Fibroblast of upper back skin (primary cell): ENCODE data around the gene IRF2.

Source experiments
- DNase-seq: peaks from one replicate; pipeline ENCODE4 v3.0.0-alpha.2; 2013

Gene IRF2

GRCh38 chr4:184428787-184429186 lies 45.6 kb downstream of the IRF2 start:
- DNase-seq: no peak

DNA sequence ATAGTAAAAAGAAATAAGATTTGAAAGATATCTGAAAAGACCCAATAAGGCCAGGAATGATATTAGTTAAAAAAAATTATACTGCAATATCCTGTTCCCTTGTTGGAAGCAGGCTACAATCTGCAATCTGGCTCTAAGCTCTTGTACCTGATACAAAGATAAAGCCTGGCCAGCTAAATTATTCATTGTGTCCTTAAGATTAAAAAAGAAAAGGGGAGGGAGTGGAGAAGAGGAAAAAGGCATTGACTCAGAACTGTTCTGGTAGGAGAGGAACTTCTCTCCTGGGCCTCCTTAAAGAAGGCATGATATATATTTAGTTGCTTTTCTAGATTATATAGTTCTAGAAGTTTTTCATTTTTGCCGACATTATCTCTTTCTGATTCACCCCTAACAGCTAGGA lies 46.7 kb downstream of the IRF2 start:
- DNase-seq: no peak

- no peak for DNase-seq
These were observed 47.3 kb downstream of the IRF2 start for GRCh38 chr4:184427093-184427492.

DNA sequence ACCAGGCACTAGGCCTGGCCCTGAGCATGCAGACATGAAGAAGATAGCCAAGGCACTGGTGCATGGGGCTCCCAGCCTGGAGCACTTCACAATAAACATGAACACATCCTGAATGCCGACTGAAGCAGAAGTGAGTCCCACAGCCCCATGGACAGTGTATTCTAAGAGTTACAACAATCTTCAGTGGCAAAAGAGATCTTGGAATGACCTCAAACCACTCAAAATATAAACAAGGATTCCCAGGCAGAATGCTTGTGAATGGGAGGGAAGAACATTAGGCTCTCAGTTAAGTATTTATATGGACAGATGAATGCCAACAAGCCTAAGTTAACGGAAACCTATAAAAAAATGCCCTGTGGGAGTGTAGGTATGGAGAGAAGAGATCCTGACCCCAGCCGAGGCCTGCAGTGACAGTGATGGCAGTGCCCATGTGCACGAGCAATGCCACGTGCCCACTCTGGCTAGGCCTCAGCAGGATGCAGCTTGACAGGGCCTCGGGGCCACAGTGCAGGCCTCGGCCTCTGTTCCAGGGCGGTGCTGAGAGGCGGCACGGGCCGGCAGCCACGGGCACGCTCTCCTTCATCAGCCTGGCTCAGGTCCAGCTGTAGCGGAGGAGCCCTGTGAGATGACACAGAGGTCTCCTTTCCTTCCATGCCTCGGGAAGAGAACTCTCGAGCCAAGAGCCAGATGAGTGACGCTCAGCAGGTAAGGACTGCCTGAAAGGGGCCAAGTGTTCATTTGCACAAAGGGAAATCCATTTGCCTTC lies 49.2 kb downstream of the IRF2 start:
- DNase-seq: no peak

DNA sequence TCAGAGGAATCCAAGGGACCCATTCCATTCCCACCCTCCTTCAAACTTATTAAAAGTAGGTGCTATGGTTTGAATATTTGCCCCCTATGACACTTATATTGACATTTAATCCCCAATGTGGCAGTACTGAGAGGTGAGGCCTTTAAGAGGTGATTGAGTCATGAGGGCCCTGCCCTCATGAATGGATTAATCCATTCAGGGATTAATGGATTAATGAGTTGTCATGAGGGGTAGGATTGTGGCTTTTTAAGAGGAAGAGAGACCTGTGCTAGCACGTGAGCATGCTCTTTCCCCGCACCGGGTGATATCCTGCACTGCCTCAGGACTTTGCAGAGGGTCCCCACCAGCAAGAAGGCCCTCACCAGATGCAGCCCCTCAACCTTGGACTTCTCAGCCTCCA lies 50.1 kb downstream of the IRF2 start:
- no peak for DNase-seq

GRCh38 chr4:184423003-184423686 lies 51.2 kb downstream of the IRF2 start:
- no peak for DNase-seq

- DNase-seq: no peak
These were observed 52.0 kb downstream of the IRF2 start for GRCh38 chr4:184422378-184422777.

DNA sequence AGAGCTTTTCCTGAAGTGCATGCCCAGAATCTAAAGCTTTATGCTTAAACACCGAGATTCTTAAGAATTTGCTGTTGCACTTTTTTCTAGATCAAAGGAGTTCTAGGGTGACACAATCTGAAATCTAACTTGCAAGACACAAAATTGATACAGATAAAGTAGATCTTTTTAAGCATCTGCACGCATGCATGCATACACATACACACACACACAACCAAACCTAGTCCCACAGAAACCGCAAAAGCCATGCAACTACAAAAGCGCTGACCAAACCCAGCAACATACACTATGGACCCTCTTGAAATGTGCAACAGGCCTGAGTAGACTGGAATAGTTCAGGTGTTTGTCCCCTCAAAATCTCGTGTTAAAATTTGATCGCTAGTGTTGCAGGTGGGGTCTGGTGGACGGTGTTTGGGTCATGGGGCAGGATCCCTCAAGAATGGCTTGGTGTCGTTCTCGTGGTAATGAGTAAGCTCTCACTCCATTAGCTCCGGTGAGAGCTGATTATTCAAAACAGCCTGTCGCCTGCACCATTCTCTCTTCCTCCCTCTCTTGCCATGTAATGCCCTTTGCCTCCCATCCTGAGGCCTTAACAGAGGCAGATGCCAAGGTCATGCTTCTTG lies 52.7 kb downstream of the IRF2 start:
- no peak for DNase-seq

DNA sequence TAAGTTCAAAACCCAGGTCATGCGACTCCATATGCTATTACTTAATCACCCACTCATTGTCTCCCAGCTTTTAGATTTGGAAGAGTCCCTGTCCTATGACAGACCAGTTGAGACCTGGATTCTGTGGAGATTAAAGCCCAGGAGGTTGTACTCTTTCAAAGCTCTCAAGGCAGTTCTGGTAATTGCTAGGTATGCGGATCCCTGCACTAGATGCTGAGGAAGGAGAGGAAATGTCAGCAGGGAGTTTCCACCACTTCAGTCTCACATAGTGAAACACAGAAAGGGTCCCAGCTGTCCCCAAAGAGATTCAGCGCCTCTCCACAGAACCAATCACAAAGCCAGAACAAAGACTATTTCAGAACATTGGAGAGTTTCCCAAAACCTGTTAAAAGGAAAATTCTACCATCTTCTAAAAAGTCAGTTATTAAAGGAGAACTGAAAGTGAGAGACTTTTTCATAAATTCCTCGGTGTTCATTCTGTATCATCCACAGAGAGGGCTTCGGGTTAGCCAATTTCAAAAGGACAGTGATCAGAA lies 53.4 kb downstream of the IRF2 start:
- no peak for DNase-seq

GRCh38 chr4:184420402-184420801 lies 53.9 kb downstream of the IRF2 start:
- DNase-seq: no peak

- no peak for DNase-seq
These were observed 54.4 kb downstream of the IRF2 start for GRCh38 chr4:184419976-184420375.

DNA sequence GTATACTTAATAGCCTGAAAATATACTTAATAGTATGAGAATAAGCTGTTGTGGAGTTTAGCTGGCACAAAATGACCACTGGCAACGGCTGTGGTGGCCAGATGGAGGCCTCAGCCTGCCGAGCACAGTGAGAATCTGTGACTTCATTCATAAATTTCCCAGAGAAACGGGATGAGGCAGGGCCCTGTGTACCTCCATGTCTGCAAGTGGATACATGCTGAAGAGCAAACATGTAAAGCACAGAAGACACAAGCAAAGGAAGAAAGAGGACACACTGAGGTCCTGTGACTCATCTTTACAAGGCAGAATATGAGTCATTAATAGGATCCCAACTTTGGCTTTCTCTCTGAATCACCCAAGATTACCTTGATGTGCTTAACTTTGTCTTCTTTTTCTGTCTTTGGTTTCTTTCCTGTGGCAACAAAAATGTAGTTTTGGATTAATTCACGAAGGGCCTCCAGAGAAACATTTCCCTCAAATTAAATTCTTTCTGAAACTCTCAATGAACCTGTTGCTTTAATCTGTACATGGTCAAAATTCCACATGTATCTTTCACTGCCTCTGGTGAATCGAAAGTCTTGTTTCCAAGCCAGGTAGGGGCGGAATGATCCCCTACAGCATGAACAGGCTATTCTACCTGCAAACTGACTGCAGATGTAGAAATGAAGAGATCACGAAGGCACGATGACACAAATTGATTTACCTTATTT lies 56.4 kb downstream of the IRF2 start:
- peak; percentile 87 for DNase-seq

DNA sequence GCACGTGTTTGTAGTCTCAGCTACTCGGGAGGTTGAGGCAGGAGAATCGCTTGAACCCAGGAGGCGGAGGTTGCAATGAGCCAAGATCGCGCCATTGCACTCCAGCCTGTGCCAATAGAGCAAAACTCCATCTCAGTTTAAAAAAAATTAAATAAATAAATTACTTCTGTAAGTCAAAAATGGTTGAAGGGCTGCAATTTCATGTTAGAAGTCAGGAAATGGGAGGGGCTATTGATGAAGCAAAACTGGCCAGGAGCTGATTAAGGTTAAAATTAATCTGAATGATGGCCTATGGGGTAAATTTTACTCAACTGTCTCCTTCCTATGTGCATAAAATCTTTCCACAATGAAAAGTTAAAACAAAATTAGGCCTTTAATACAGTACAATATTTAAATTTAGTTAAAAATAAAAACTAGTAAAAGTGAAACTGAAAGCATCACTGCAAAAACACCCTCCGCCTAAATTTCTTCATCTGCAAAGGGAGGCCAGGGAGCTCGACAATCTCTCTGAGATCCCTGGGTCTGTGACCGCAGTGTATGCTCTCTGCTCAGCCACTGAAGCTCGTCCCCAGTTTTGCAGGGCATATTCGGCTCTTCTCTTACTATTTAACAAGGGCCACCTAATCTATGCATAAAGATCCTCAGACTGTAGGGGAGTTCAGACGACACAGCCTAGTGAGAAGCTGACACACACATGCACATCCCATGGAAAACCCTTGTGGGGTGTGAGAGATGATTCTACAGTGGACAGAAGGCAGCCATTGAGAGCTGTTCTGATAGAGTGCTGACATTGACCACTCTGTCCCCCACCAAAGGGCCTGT lies 57.2 kb downstream of the IRF2 start:
- no peak for DNase-seq

GRCh38 chr4:184415071-184415470 lies 59.3 kb downstream of the IRF2 start:
- DNase-seq: no peak

DNA sequence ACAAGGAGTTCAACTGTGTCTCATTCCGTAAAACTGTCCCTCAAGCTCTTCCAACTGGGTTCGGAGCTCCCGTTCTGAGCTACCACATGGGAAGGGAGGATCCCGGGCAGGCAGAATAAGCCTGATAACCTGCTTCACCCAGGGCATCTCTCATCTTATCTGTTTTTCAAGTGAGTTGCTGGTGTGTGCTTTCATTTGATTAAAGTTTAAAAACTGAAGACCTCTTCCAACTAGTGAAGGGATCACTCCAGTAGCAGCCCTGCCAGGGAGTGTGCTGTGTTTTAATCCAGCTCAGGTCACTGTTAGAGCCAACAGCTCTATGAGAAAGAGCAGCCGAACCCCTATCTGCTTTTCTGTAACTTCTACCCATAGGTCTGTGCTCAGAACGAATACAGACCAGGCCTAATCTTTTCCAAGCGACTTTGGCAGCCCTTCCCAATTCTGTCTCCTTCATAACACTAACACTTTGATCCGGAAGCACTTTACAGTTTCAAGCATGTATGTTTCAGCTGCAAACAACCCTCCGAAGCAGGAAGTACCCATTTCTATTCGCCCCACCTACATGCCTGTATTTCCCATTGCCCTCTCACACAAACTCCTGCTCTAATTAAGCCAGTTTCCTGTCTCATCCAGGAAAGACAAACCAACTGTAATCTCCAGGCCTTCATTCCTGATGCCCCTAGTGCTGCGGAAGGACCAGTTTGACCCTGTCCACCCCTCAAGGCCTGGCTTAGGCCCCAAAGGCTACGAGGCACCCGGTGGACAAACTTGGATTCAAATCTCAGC lies 60.9 kb downstream of the IRF2 start:
- no peak for DNase-seq

DNA sequence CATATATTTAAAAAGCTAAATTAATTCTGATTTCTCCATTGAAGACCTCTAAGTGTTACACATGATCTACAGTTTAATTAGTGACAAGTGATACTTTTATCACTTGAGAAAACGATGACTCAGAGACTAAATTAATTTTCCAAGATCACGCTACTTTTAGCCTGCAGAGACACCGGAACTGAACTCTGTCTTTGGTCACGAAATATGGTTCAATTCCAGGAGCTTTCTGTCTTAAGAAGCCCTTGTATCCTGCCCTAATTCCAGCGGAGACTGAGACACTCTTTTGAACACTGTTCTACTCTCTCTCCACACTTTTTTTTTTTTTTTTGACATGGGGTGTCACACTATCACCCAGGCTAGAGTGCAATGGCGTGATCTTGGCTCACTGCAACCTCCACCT lies 63.6 kb downstream of the IRF2 start:
- DNase-seq: no peak

DNA sequence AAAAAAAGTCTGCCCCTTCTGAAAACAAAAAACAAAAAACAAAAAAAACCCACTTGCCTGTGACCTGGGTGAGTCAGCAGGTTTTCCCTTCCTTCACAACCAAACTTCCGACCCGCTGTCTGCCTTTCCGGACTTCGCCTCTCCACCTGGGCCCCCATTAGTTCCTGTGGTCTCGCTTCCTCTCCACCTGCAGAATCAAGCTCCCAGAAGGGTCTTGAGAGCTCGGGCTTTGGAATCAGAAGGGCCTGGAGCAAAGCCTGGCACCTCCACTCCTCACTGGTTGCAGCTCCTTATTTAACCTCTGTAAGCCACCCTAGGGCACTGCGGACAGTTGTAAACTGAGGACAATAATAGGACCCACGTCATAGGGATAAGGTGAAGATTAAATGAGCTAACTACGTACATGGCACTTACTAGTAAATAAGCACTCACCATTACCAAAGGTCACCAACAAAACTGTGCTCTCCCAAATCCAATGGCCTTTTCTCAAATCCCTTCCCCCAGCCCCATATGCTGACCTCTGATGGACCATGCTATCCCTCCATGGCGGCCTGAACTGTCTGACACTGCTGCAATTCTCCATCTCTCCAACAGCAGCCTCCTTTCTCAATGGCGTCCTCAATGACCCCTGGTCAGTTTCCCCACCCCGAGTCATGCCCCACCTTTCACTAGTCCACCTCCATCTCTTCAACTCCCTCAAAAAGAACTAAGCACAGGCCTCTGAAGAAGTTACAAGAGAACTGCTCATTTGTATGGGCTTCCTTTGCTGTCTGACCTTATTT lies 64.2 kb downstream of the IRF2 start:
- DNase-seq: no peak

GRCh38 chr4:184409502-184409901 lies 64.8 kb downstream of the IRF2 start:
- DNase-seq: no peak

DNA sequence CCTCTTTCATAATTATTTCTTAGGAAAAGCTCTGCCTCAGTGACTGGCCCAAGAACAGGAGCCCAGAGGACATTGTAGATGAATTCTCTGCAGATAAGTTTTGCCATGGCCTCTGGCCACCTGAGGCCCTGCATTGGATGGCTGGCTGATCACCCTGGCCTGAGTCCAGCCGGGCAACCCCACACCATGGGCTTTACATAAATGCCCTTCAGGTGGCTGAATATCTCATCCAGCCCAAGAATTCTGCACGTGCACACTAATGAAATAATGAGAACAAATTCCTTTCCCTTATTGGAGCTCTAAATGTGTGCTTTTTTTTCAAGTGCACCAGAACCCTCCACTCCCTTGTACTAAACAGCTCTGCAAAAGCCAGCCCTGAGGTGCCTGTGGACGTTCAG lies 65.7 kb downstream of the IRF2 start:
- no peak for DNase-seq

- peak; percentile 87 for DNase-seq
These were observed 66.2 kb downstream of the IRF2 start for GRCh38 chr4:184408021-184408683.
